Stomach (tissue), 4 donors: Measurements from ENCODE around the gene IER5L.

Experiments
- EP300 ChIP-seq: sonication (generic); formaldehyde crosslinking; IDR thresholded peaks from one replicate; pipeline ENCODE4 v1.6.1; 2017; ENCODE audit warnings: antibody characterized with exemption
- POLR2A ChIP-seq, 4 donors: fragments of 450-650 bp; IDR thresholded peaks; one replicate each; pipeline ENCODE4 v1.6.1; 2016; ENCODE audit warnings: antibody characterized with exemption in 4 of 4, control low read depth in 2 of 4, mild to moderate bottlenecking in 1 of 4, moderate library complexity in 1 of 4
- POLR2AphosphoS5 ChIP-seq, 3 donors: sonication (generic); formaldehyde crosslinking; IDR thresholded peaks; one replicate each; pipeline ENCODE4 v1.6.1; 2016; ENCODE audit warnings: antibody characterized with exemption in 3 of 3
- TF ChIP-seq, protein P1 (sequence below), 7 experiments: fragments of 450-650 bp in 4 of 7; fragments of 200-600 bp in 3 of 7; sonication (generic) in 3 of 7; IDR thresholded peaks; one replicate each; pipeline ENCODE4 v1.5.1; 2016 to 2019; ENCODE audit warnings: antibody characterized with exemption in 7 of 7, control low read depth in 2 of 7, mild to moderate bottlenecking in 1 of 7

DNA sequence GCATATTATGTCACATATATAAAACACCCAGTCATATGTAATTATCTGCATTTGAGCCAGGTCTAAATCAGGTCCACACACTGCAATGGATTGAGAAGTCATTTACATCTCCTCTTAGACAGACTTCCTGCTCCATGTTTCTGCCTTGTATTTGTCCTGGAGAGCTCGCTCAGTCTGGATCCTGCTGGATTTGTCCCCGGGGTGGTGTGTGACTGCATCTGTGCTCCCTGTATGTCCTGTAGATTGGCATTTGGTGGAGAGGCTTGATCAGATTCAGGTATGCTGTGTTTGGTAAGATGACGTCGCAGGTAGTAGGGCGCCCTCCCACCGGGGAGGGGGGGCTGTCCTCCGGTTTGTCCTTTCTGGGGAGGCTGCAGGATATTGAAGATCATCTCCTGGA lies 33.6 kb upstream of the IER5L start:
- no peak for TF ChIP-seq POLR2AphosphoS5 (IDR thresholded peaks at IDR 0.05)
- TF ChIP-seq, protein P1, sequence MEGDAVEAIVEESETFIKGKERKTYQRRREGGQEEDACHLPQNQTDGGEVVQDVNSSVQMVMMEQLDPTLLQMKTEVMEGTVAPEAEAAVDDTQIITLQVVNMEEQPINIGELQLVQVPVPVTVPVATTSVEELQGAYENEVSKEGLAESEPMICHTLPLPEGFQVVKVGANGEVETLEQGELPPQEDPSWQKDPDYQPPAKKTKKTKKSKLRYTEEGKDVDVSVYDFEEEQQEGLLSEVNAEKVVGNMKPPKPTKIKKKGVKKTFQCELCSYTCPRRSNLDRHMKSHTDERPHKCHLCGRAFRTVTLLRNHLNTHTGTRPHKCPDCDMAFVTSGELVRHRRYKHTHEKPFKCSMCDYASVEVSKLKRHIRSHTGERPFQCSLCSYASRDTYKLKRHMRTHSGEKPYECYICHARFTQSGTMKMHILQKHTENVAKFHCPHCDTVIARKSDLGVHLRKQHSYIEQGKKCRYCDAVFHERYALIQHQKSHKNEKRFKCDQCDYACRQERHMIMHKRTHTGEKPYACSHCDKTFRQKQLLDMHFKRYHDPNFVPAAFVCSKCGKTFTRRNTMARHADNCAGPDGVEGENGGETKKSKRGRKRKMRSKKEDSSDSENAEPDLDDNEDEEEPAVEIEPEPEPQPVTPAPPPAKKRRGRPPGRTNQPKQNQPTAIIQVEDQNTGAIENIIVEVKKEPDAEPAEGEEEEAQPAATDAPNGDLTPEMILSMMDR (IDR thresholded peaks at IDR 0.05) = no peak
- TF ChIP-seq POLR2A (IDR thresholded peaks at IDR 0.05) = no peak
- no peak for TF ChIP-seq EP300
